Measurements from ENCODE around the gene PSG5.
"Not testable (repeated sequence)": the region's sequence is repeated elsewhere in the genome, so short reads cannot be mapped to it uniquely, and the experiment has no call there.

The PSG5 gene

DNA sequence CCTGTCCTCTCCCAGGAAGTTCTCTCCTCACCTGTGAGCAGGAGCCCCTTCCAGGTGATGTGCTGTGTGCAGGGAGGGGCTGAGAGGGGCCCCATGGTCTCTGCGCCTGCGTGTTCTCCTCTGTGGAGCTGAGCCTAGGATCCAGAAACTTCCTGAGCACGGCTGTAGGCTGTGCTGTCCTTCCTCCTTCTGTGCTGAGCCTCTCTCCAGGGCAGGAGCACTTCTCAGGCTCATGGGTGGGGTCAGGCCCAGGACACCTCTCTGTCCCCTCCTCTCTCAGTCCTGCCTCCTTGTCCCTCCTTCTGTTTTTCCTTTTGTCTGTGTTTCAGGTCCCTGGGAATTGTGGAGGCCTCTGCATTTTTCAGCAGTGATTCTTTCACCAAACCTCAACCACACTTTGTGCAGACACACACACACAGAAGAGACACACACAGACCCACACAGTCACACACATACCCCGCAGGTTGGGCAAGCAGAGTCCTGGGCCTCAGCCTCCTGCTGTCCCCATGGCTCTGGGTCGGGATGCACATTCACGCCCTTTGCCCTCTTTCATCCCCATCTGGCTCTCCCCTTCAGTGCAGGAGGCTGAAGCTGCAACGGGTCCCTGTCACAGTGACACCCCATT is at the start of gene PSG5:
Gene PSG5 (minus strand): TSS at position 226 of the 625 bp plus-strand sequence. CDS start 131 bp downstream, at position 95.
- H3K36me3 ChIP-seq (ENCODE audit: control insufficient read depth, insufficient read depth, low read length); H3K9ac ChIP-seq (ENCODE audit: low read length); H3K27ac ChIP-seq (ENCODE audit: low read depth, low read length); H3K27me3 ChIP-seq (ENCODE audit: control insufficient read depth, insufficient read depth, low read length); H3K4me3 ChIP-seq (ENCODE audit: low read length); H3K4me1 ChIP-seq (ENCODE audit: control insufficient read depth, insufficient read depth, low read length): not testable (repeated sequence)

DNA sequence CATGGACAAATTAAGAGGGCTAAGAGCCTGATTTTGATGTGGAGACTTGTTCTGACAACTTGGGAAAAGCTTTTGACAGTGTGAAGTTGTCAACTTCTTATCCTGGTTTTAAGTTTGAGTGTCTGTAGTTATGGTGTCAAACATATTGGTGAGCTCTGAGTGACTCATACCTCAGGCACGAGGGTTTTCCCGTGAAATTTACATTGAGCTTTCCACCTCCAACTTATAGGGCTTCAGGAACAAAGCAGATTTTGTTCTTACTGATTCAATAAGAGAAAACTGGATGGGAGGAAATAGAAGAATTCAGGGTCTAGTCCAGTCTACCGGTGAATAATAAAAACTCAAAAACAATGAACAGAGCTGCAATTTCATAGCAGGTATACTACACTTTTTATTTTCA is 49.4 kb upstream of the PSG5 start:
- H3K36me3 ChIP-seq (ENCODE audit: control insufficient read depth, insufficient read depth, low read length); H3K27ac ChIP-seq (ENCODE audit: low read depth, low read length); H3K4me1 ChIP-seq (ENCODE audit: control insufficient read depth, insufficient read depth, low read length); H3K4me3 ChIP-seq (ENCODE audit: low read length); H3K27me3 ChIP-seq (ENCODE audit: control insufficient read depth, insufficient read depth, low read length); H3K9ac ChIP-seq (ENCODE audit: low read length): not testable (repeated sequence)

DNA sequence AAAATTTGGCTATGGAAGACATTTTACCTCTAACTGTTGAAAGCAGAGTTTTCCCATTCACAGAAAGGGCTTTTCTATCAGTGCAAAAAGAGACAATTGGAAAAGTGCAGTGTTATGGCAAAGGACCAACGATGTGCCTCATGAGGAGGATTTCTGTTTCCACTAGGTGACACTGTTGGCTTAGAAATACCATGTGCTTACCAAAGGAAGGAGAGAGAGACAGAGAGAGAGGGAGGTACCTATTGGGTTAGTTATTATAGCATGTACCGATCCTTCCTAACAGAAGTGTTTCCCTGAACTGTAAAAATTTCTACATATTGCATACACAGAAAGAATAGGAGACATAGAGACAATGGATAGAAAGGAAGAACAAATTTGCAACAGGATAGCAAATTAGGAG is 43.0 kb upstream of the PSG5 start:
- Histone ChIP-seq H3K9ac (ENCODE audit: low read length) (no peak overlapping the region), H3K27ac (ENCODE audit: low read depth, low read length) (no peak overlapping the region), H3K4me1 (ENCODE audit: control insufficient read depth, insufficient read depth, low read length) (no peaks in the 10 kb centered on the region), H3K36me3 (ENCODE audit: control insufficient read depth, insufficient read depth, low read length) (no peaks in the 10 kb centered on the region), H3K4me3 (ENCODE audit: low read length) (no peak overlapping the region), H3K27me3 (ENCODE audit: control insufficient read depth, insufficient read depth, low read length) (no peaks in the 10 kb centered on the region)

DNA sequence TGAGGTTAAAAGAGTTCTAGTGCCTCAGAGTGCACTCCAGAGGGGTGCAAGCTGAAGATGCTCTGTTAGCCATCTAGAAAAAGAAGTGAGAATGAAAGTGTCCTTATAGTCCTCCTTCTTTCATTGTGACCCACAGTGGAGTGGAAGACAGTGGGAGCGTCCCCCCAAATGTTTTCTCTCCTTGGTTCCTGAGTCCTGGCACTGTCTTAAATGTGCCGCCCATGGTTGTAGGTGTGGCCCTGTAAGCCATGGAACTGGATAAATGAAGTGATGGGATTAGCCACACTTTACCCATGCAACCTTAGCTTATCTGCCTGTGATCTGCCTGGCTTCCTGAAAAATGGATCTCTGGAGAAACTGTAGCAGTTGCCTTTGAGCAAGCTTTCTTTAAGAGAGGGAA is 42.4 kb upstream of the PSG5 start:
- not testable (repeated sequence) for H3K27me3 ChIP-seq (ENCODE audit: control insufficient read depth, insufficient read depth, low read length); H3K4me3 ChIP-seq (ENCODE audit: low read length); H3K36me3 ChIP-seq (ENCODE audit: control insufficient read depth, insufficient read depth, low read length); H3K9ac ChIP-seq (ENCODE audit: low read length); H3K27ac ChIP-seq (ENCODE audit: low read depth, low read length); H3K4me1 ChIP-seq (ENCODE audit: control insufficient read depth, insufficient read depth, low read length)

DNA sequence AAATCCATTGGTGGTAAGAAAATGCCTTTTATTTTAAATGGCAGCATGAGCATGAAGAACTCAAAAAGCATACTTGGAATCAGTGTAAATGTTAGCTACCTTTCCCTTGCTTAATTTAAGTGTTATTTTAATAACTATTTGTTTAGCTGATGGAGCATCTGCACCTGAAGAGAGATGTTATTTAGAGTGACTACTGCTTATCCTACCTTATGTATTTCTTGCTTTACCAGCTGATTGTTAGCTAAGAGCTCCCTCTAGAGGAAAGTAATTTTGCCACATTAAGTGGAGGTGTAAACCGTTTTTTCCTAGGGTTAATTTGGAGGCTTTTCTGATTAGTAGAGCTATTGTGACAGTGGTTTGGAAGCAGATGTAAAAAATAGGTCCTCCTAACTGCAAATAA is 40.6 kb upstream of the PSG5 start:
- not testable (repeated sequence) for H3K27me3 ChIP-seq (ENCODE audit: control insufficient read depth, insufficient read depth, low read length); H3K27ac ChIP-seq (ENCODE audit: low read depth, low read length); H3K4me3 ChIP-seq (ENCODE audit: low read length); H3K9ac ChIP-seq (ENCODE audit: low read length); H3K36me3 ChIP-seq (ENCODE audit: control insufficient read depth, insufficient read depth, low read length); H3K4me1 ChIP-seq (ENCODE audit: control insufficient read depth, insufficient read depth, low read length)

DNA sequence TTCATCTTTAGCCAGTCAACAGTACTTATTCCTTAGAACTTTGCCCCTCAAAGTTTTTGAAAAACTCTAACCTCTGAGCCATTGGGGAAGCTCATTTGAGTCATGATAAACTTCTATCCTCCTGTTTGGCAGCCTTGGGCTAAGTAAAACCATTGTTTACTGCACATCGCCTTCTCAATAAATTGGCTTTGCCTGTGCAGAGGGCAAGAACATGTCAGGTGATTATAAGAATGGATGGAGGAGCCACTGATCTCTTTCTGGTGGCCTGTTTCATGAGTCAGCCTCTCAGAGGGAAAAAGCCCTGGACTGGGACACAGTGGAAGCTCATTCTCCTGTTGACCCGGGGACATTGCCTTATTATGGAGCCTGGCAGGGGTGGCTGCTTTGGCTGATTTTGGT is 38.5 kb upstream of the PSG5 start:
- Histone ChIP-seq H3K27ac (ENCODE audit: low read depth, low read length) (no peak overlapping the region), H3K27me3 (ENCODE audit: control insufficient read depth, insufficient read depth, low read length) (no peaks in the 10 kb centered on the region), H3K36me3 (ENCODE audit: control insufficient read depth, insufficient read depth, low read length) (no peaks in the 10 kb centered on the region), H3K4me1 (ENCODE audit: control insufficient read depth, insufficient read depth, low read length) (no peaks in the 10 kb centered on the region), H3K9ac (ENCODE audit: low read length) (no peak overlapping the region), H3K4me3 (ENCODE audit: low read length) (no peak overlapping the region)

DNA sequence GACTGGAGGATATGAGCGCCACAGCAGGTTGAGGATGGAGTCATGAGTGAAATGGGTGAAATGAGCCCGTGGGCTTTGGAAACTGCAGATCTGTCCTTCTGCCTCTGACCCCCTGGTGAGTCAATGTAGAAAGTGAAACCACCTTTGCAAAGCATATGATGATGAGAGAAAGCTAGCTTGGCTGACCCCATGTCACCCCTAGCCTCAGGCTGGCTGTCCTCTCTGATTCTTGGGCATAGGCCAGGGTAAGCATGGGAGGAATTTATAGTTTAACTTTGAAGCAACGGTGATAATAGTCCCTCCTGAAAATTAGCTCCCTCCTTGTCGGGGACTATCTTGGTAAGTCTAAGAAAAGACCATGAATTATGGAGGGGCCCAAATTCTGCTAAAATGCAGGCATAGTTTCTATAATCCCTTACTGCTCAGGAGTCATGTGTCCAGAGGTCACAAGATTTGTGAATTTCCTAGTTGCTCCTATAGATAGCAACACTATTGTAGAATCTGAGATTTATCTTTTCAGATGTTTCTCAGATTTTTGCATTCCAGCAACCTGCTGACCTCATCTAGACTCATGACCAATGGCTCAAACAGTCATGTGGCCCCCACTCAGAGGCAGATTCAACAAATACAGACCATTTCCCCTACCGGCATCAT is 38.0 kb upstream of the PSG5 start:
- H3K4me1 ChIP-seq (ENCODE audit: control insufficient read depth, insufficient read depth, low read length); H3K27ac ChIP-seq (ENCODE audit: low read depth, low read length); H3K4me3 ChIP-seq (ENCODE audit: low read length); H3K27me3 ChIP-seq (ENCODE audit: control insufficient read depth, insufficient read depth, low read length); H3K9ac ChIP-seq (ENCODE audit: low read length); H3K36me3 ChIP-seq (ENCODE audit: control insufficient read depth, insufficient read depth, low read length): not testable (repeated sequence)

DNA sequence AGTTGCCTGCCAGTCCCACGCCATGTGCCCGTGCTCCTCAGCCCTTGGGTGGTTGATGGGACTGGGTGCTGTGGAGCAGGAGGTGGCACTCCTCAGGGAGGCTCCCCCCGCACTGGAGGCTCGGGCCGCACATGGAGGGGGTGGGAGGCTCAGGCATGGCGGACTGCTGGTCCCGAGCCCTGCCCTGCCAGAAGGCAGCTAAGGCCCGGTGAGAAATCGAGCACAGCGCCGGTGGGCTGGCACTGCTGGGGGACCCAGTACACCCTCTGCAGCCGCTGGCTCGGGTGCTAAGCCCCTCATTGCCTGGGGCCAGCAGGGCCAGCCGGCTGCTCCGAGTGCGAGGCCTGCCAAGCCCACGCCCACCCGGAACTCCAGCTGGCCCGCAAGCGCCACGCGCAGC is 35.6 kb upstream of the PSG5 start:
- H3K9ac ChIP-seq (ENCODE audit: low read length); H3K4me1 ChIP-seq (ENCODE audit: control insufficient read depth, insufficient read depth, low read length); H3K27me3 ChIP-seq (ENCODE audit: control insufficient read depth, insufficient read depth, low read length); H3K36me3 ChIP-seq (ENCODE audit: control insufficient read depth, insufficient read depth, low read length); H3K4me3 ChIP-seq (ENCODE audit: low read length); H3K27ac ChIP-seq (ENCODE audit: low read depth, low read length): not testable (repeated sequence)

DNA sequence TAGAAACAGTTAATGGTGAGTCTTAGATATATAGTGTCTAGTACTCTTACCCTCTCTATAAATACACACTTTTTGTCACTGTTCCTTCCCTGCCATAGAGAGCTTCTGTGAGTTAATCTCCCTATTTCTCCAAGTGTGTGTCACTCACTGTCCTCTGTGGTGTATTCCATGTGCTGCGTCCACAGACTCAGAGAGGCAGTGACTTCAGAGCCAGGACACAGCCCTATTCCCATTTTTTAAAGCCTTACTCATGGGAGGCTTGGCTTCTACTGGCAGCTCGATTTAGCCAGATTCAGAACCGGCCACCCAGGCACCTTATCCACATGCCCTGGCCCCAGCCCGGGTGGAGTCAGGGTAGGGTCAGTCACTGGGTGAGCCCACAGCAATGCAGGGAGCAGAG is 32.8 kb upstream of the PSG5 start:
- H3K36me3 ChIP-seq (ENCODE audit: control insufficient read depth, insufficient read depth, low read length); H3K27me3 ChIP-seq (ENCODE audit: control insufficient read depth, insufficient read depth, low read length); H3K27ac ChIP-seq (ENCODE audit: low read depth, low read length); H3K4me1 ChIP-seq (ENCODE audit: control insufficient read depth, insufficient read depth, low read length); H3K4me3 ChIP-seq (ENCODE audit: low read length); H3K9ac ChIP-seq (ENCODE audit: low read length): not testable (repeated sequence)

DNA sequence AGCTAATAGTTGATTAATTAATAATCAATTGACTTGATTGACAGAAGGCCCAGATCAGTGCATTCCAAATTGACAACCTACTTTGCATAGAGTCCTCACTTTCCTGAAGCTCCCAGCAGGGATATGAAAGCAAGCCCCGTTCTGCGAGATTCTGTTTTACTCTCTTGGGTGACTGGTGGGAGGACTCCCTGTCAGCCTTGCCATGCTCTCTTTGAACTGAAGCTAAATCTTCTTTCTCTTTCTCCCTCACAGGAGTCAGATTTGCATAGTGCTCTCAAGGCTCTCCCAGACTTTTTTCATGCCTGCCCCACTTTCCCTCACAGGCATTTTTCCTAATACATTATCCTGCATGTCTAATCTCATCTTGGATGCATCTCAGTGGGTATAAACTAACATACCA is 29.5 kb upstream of the PSG5 start:
- not testable (repeated sequence) for H3K27me3 ChIP-seq (ENCODE audit: control insufficient read depth, insufficient read depth, low read length); H3K4me1 ChIP-seq (ENCODE audit: control insufficient read depth, insufficient read depth, low read length); H3K4me3 ChIP-seq (ENCODE audit: low read length); H3K9ac ChIP-seq (ENCODE audit: low read length); H3K36me3 ChIP-seq (ENCODE audit: control insufficient read depth, insufficient read depth, low read length); H3K27ac ChIP-seq (ENCODE audit: low read depth, low read length)

DNA sequence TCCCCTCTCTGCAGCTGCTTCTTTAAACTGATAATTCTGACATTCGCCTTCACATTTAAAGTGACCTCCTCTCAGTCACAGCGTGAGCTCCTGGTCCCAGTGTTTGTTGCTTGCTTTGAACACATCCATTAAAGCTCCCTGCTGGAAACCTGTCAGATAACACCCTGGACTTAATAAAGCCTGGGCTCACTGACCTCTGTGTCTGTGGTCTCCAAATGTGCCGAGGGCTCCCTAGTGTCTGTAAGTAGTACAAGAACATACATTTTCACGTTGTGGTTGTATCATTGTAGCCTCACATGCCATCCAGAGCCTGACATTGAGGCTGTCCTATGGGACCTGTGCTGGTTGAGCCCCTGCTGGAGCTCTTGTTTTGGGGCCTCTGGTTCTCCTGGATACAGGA is 21.7 kb upstream of the PSG5 start:
- Histone ChIP-seq H3K4me3 (ENCODE audit: low read length) (no peak overlapping the region), H3K36me3 (ENCODE audit: control insufficient read depth, insufficient read depth, low read length) (no peaks in the 10 kb centered on the region), H3K4me1 (ENCODE audit: control insufficient read depth, insufficient read depth, low read length) (no peaks in the 10 kb centered on the region), H3K9ac (ENCODE audit: low read length) (no peak overlapping the region), H3K27me3 (ENCODE audit: control insufficient read depth, insufficient read depth, low read length) (no peaks in the 10 kb centered on the region), H3K27ac (ENCODE audit: low read depth, low read length) (no peak overlapping the region)

DNA sequence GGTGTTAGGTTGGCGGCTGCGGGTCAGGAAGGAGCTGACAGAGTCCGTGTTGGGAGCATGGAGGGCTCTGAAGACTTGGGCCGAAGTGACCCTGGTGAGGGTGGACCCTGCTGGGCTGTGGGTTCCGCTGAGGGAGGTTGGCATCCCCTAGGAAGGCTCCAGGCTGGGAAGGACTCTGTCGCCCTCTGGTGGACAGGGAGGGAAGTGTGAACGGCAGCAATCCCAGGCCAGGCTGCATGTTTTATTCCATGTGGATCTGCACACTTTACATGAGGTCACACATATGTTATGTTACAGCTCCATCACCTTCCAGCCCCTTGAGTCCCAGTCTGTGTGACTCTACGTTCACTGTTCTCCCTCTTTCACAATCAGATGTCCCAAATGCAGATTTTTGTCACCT is 20.8 kb upstream of the PSG5 start:
- not testable (repeated sequence) for H3K4me3 ChIP-seq (ENCODE audit: low read length); H3K27ac ChIP-seq (ENCODE audit: low read depth, low read length); H3K4me1 ChIP-seq (ENCODE audit: control insufficient read depth, insufficient read depth, low read length); H3K27me3 ChIP-seq (ENCODE audit: control insufficient read depth, insufficient read depth, low read length); H3K36me3 ChIP-seq (ENCODE audit: control insufficient read depth, insufficient read depth, low read length); H3K9ac ChIP-seq (ENCODE audit: low read length)

DNA sequence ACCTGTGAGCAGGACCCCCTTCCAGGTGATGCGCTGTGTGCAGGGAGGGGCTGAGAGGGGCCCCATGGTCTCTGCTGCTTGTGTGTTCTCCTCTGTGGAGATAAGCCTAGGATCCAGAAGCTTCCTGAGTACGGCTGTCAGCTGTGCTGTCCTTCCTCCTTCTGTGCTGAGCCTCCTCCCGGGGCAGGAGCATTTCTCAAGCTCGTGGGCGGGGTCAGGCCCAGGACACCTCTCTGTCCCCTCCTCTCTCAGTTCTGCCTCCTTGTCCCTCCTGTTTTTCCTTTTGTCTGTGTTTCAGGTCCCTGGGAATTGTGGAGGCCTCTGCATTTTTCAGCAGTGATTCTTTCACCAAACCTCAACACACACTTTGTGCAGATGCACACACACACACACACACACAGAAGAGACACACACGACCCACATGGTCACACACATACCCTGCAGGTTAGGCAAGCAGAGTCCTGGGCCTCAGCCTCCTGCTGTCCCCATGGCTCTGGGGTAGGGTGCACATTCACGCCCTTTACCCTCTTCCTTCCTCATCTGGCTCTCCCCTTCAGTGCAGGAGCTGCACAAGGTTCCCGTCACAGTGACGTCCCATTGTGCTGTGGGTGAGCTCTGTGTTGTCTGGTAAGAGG is 19.3 kb upstream of the PSG5 start, which contains the start of gene PSG4:
Gene PSG4 (minus strand): TSS at position 168 of the 635 bp plus-strand sequence. CDS start 102 bp downstream, at position 66.
- not testable (repeated sequence) for H3K4me3 ChIP-seq (ENCODE audit: low read length); H3K27me3 ChIP-seq (ENCODE audit: control insufficient read depth, insufficient read depth, low read length); H3K36me3 ChIP-seq (ENCODE audit: control insufficient read depth, insufficient read depth, low read length); H3K4me1 ChIP-seq (ENCODE audit: control insufficient read depth, insufficient read depth, low read length); H3K27ac ChIP-seq (ENCODE audit: low read depth, low read length); H3K9ac ChIP-seq (ENCODE audit: low read length)

Measured in rectal smooth muscle tissue (tissue), 1 donor.